Vagina (tissue), 2 donors: ENCODE data around the gene MMP20.

ENCODE experiments used
- CTCF ChIP-seq, 3 experiments: fragments of 450-650 bp in 2 of 3; fragments of 200-600 bp in 1 of 3; sonication (generic) in 1 of 3; IDR thresholded peaks; one replicate each; pipeline ENCODE4 v1.5.1; 2017 to 2019; ENCODE audit warnings: antibody characterized with exemption in 3 of 3, mild to moderate bottlenecking in 2 of 3, moderate library complexity in 2 of 3
- POLR2AphosphoS5 ChIP-seq, 2 donors: sonication (generic); formaldehyde crosslinking; IDR thresholded peaks; one replicate each; pipeline ENCODE4 v1.9.0; 2017; ENCODE audit warnings: antibody characterized with exemption in 2 of 2, mild to moderate bottlenecking in 2 of 2, low read depth in 1 of 2; ENCODE audit not compliant: insufficient read depth in 1 of 2

- TF ChIP-seq CTCF (IDR thresholded peaks at IDR 0.05), result no peak
- no peak for TF ChIP-seq POLR2AphosphoS5 (IDR thresholded peaks at IDR 0.05; ENCODE audit: insufficient read depth in 1 of 2, low read depth in 1 of 2)
These were observed 21.6 kb downstream of the MMP20 start for GRCh38 chr11:102603576-102603975.
